Measurements from ENCODE around the gene CEPT1.

GRCh38 chr1:111142356-111142975, 2.4 kb downstream of the CEPT1 start:
- TF ChIP-seq EZH2phosphoT487 (conservative IDR thresholded peaks at IDR 0.05; ENCODE audit: low read length), result no peak
- TF ChIP-seq CTCF (IDR thresholded peaks at IDR 0.05; ENCODE audit: insufficient read depth, low read length, poor library complexity, severe bottlenecking), result no peak
